ENCODE measurements around the gene ZNF592. TPM values are rescaled to one million over a fixed set of nuclear protein-coding genes. Genes with fewer than 3 reads are reported as not detected.

Gene ZNF592
- polyA plus RNA-seq, 1 donor from 2014 or later: 3.9 TPM

DNA sequence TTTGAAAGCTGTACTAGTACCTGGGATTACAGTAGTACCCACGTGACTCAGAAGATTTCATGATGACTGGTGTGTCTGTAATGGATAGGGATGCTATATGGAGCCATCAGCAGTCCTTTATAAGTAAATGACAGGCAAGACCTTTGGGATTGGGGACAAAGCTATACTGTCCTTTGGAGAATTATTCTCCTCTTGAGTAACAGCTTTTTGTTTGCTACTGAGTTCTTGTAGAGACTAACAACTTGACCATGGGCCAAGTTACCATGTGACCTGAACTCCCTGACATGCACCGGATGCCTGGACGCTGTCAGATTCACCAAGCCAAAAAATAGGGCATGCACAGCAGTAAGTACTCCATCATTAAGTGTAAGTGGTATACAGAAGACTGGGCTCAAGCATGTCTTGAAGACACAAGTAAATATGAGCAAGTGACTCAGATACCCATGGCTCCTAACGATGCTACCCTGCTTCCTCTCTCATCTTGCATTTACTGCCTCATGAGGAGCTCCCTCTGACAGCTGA, 45.4 kb upstream of the ZNF592 start:
- TF ChIP-seq, protein P1, sequence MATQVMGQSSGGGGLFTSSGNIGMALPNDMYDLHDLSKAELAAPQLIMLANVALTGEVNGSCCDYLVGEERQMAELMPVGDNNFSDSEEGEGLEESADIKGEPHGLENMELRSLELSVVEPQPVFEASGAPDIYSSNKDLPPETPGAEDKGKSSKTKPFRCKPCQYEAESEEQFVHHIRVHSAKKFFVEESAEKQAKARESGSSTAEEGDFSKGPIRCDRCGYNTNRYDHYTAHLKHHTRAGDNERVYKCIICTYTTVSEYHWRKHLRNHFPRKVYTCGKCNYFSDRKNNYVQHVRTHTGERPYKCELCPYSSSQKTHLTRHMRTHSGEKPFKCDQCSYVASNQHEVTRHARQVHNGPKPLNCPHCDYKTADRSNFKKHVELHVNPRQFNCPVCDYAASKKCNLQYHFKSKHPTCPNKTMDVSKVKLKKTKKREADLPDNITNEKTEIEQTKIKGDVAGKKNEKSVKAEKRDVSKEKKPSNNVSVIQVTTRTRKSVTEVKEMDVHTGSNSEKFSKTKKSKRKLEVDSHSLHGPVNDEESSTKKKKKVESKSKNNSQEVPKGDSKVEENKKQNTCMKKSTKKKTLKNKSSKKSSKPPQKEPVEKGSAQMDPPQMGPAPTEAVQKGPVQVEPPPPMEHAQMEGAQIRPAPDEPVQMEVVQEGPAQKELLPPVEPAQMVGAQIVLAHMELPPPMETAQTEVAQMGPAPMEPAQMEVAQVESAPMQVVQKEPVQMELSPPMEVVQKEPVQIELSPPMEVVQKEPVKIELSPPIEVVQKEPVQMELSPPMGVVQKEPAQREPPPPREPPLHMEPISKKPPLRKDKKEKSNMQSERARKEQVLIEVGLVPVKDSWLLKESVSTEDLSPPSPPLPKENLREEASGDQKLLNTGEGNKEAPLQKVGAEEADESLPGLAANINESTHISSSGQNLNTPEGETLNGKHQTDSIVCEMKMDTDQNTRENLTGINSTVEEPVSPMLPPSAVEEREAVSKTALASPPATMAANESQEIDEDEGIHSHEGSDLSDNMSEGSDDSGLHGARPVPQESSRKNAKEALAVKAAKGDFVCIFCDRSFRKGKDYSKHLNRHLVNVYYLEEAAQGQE (IDR thresholded peaks at IDR 0.05; ENCODE audit: borderline replicate concordance): no peak
- no peak for TF ChIP-seq CTCF (IDR thresholded peaks at IDR 0.05; ENCODE audit: poor library complexity, severe bottlenecking)
- no peak for TF ChIP-seq MXI1 (conservative IDR thresholded peaks at IDR 0.05; ENCODE audit: poor library complexity, severe bottlenecking)
- TF ChIP-seq EP300 (conservative IDR thresholded peaks at IDR 0.05; ENCODE audit: poor library complexity, severe bottlenecking): no peak
- no peak for TF ChIP-seq RAD21 (conservative IDR thresholded peaks at IDR 0.05)
- TF ChIP-seq POLR2AphosphoS5 (IDR thresholded peaks at IDR 0.05): no peak
- no peak for TF ChIP-seq SMC3 (conservative IDR thresholded peaks at IDR 0.05; ENCODE audit: poor library complexity)

DNA sequence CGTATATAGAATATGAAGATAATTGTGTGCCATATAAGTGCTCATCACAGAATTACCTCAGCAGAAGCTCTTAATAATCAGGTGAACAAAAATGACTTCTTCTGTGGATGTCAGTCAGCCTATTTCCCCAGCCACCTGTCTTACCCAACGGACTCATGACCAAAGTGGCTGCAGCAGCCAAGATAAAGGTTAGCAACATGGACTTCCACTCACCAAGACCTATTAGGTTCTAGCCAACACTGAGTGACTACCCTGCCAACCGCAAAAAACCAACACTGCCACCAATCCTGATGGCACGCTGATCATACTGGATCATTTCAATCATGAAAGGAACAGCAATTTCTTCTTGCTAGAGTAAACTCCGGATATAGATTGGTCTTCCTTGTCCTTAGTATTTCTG, 44.6 kb upstream of the ZNF592 start:
- H3K9me2 ChIP-seq (ENCODE audit: insufficient read depth, low read length): no peaks in the 10 kb centered on the region

More for the DNA sequence above, 45.4 kb upstream of the ZNF592 start:
- no peak overlapping the region for H3K4me3 ChIP-seq (ENCODE audit: low read length)
- H3K36me3 ChIP-seq (ENCODE audit: insufficient read depth, low read length): no peaks in the 10 kb centered on the region
- H3K9ac ChIP-seq (ENCODE audit: low read length): no peak overlapping the region
- H3K4me2 ChIP-seq (ENCODE audit: low read length): no peak overlapping the region
- H3K9me2 ChIP-seq (ENCODE audit: insufficient read depth, low read length): no peaks in the 10 kb centered on the region
- no peaks in the 10 kb centered on the region for H3K27me3 ChIP-seq (ENCODE audit: insufficient read depth, low read depth, low read length)
- no peaks in the 10 kb centered on the region for H4K20me1 ChIP-seq (ENCODE audit: insufficient read depth)
- H2AFZ ChIP-seq (ENCODE audit: low read depth, low read length): no peak overlapping the region
- H3F3A ChIP-seq (ENCODE audit: insufficient read depth, low read length, poor library complexity, severe bottlenecking): no peaks in the 10 kb centered on the region
- H3K9me3 ChIP-seq (ENCODE audit: low read length): no peaks in the 10 kb centered on the region
- peaks cover 65% of the 10 kb centered on the region for H3K79me2 ChIP-seq (replicated peaks; ENCODE audit: insufficient read depth, low read length)
- no peak overlapping the region for H3K27ac ChIP-seq (ENCODE audit: low read length)

More for the DNA sequence above, 44.6 kb upstream of the ZNF592 start:
- H3K9me3 ChIP-seq (ENCODE audit: low read length): no peaks in the 10 kb centered on the region
- H3K27ac ChIP-seq (ENCODE audit: low read length): no peak overlapping the region
- no peak overlapping the region for H3K9ac ChIP-seq (ENCODE audit: low read length)
- peaks cover 58% of the 10 kb centered on the region for H3K79me2 ChIP-seq (replicated peaks; ENCODE audit: insufficient read depth, low read length)
- H2AFZ ChIP-seq (ENCODE audit: low read depth, low read length): no peak overlapping the region
- no peak overlapping the region for H3K4me2 ChIP-seq (ENCODE audit: low read length)
- no peaks in the 10 kb centered on the region for H3F3A ChIP-seq (ENCODE audit: insufficient read depth, low read length, poor library complexity, severe bottlenecking)
- no peaks in the 10 kb centered on the region for H3K27me3 ChIP-seq (ENCODE audit: insufficient read depth, low read depth, low read length)
- H3K36me3 ChIP-seq (ENCODE audit: insufficient read depth, low read length): no peaks in the 10 kb centered on the region
- no peak overlapping the region for H3K4me3 ChIP-seq (ENCODE audit: low read length)
- TF ChIP-seq POLR2AphosphoS5 (IDR thresholded peaks at IDR 0.05): no peak
- no peak for TF ChIP-seq RAD21 (conservative IDR thresholded peaks at IDR 0.05)
- no peak for TF ChIP-seq TAF1 (IDR thresholded peaks at IDR 0.05; ENCODE audit: low read depth)
- no peak for TF ChIP-seq MXI1 (conservative IDR thresholded peaks at IDR 0.05; ENCODE audit: poor library complexity, severe bottlenecking)
- TF ChIP-seq SMC3 (conservative IDR thresholded peaks at IDR 0.05; ENCODE audit: poor library complexity): no peak
- TF ChIP-seq CTCF (IDR thresholded peaks at IDR 0.05; ENCODE audit: poor library complexity, severe bottlenecking): no peak
- TF ChIP-seq, protein P1 (IDR thresholded peaks at IDR 0.05; ENCODE audit: borderline replicate concordance): no peak
- TF ChIP-seq EP300 (conservative IDR thresholded peaks at IDR 0.05; ENCODE audit: poor library complexity, severe bottlenecking): no peak
- TF ChIP-seq EZH2 (IDR thresholded peaks at IDR 0.05; ENCODE audit: borderline replicate concordance, insufficient read depth, low read length, poor library complexity, severe bottlenecking): no peak
- no peaks in the 10 kb centered on the region for H4K20me1 ChIP-seq (ENCODE audit: insufficient read depth)
